Osteocyte (in vitro differentiated cells): ENCODE results near the gene C14orf132. TPM values are rescaled to one million over a fixed set of nuclear protein-coding genes. Genes with fewer than 3 reads are reported as not detected.

Experiments used
- DNase-seq: peaks from one replicate; pipeline ENCODE4 v3.0.0; 2021; ENCODE audit warnings: mixed read lengths; ENCODE audit not compliant: unreplicated experiment; ENCODE audit errors: extremely low spot score
- H3K27ac Mint-ChIP-seq: one replicate; pipeline ENCODE4 v1.8.0; 2021; ENCODE audit warnings: mild to moderate bottlenecking, mixed read lengths; ENCODE audit not compliant: unreplicated experiment
- H3K27me3 Mint-ChIP-seq: one replicate; pipeline ENCODE4 v1.8.0; 2021; ENCODE audit warnings: mixed read lengths; ENCODE audit not compliant: unreplicated experiment
- H3K36me3 Mint-ChIP-seq: one replicate; pipeline ENCODE4 v1.8.0; 2021; ENCODE audit warnings: mixed read lengths; ENCODE audit not compliant: unreplicated experiment
- H3K4me1 Mint-ChIP-seq: one replicate; pipeline ENCODE4 v1.8.0; 2021; ENCODE audit warnings: mixed read lengths; ENCODE audit not compliant: unreplicated experiment
- H3K4me3 Mint-ChIP-seq: one replicate; pipeline ENCODE4 v1.8.0; 2021; ENCODE audit warnings: mild to moderate bottlenecking, moderate library complexity, mixed read lengths; ENCODE audit not compliant: unreplicated experiment
- H3K9me3 Mint-ChIP-seq: one replicate; pipeline ENCODE4 v1.8.0; 2021; ENCODE audit warnings: mixed read lengths; ENCODE audit not compliant: unreplicated experiment
- total RNA-seq: library from RNA; stranded (reverse); gene quantifications from 2 replicates; pipeline ENCODE4 v1.2.1, GENCODE V29; 2021
- TF ChIP-seq, protein P1 (sequence below): fragments of 200-600 bp; sonication (generic); IDR thresholded peaks from 2 replicates; pipeline ENCODE4 v1.5.0; 2021; ENCODE audit warnings: antibody characterized with exemption, mild to moderate bottlenecking, moderate library complexity

The C14orf132 gene
- total RNA-seq, 1 donor from 2014 or later: 86.9 TPM

DNA sequence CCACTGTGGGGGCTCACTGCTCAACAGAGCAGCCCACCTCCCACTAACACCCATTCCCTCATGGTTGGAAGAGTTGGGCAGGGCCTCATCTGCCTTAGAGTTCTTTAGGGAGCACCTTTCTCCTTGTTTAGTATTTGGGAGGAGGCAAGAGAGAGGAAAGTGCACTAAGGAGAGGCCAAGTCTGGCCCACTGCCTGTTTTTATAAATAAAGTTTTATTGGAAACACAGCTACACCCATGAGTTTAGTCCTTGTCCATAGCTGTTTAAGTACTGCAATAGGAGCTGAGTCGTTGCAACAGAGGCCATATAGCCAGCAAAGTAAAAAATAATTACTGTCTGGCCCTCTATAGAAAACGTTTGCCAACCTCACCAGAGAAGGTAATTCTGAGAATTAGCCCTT lies 63.9 kb downstream of the C14orf132 start:
- DNase-seq: no peak
- Mint-ChIP-seq H3K27ac (no peak overlapping the region), H3K36me3 (no peaks in the 10 kb centered on the region), H3K9me3 (no peaks in the 10 kb centered on the region), H3K27me3 (peaks cover 12% of the 10 kb centered on the region), H3K4me3 (no peak overlapping the region), H3K4me1 (peaks cover 39% of the 10 kb centered on the region)
- TF ChIP-seq, protein P1, sequence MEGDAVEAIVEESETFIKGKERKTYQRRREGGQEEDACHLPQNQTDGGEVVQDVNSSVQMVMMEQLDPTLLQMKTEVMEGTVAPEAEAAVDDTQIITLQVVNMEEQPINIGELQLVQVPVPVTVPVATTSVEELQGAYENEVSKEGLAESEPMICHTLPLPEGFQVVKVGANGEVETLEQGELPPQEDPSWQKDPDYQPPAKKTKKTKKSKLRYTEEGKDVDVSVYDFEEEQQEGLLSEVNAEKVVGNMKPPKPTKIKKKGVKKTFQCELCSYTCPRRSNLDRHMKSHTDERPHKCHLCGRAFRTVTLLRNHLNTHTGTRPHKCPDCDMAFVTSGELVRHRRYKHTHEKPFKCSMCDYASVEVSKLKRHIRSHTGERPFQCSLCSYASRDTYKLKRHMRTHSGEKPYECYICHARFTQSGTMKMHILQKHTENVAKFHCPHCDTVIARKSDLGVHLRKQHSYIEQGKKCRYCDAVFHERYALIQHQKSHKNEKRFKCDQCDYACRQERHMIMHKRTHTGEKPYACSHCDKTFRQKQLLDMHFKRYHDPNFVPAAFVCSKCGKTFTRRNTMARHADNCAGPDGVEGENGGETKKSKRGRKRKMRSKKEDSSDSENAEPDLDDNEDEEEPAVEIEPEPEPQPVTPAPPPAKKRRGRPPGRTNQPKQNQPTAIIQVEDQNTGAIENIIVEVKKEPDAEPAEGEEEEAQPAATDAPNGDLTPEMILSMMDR: no peak

DNA sequence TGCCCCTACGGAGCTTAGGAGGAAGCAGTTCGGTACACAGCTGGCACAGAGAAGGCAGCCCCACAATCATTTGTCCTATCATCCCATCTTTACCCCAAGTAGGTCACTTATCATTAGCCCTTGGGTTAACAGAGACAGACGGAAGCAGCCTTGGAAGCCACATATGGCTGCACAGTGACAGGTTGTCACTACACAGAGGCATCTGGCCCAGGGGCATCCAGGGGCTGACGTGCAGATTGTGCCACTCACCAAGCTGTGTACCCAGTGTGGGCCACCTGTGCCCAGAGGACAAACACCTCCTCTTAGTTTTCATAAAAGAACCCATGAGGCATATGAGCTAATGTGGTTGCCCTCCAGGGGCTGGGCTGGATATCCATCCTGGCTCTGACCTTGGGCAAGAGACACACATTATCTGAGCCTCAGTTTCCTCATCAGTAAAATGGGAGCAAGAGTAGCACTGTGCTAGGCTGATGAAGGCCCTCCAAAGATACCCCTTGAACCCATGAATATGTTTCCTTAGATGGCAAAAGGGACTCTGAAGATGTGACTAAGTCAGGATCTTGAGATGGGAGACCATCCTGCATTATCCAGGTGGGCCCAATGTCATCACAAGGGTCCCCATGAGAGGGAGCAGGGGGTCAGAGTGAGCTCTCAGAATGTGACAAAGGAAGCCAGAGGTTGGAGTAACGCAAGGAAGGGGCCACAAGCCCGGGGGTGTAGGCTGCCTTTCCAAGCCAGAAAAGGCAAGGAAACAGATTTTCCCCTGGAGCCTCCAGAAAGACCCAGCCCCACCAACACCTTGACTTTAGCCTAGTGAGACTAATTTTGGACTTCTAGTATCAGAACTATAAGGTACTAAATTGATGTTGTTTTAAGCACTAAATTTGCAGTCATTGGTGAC lies 64.6 kb downstream of the C14orf132 start:
- Mint-ChIP-seq H3K9me3 (no peaks in the 10 kb centered on the region), H3K27me3 (peaks cover 17% of the 10 kb centered on the region), H3K4me3 (no peak overlapping the region), H3K27ac (no peak overlapping the region), H3K4me1 (peaks cover 33% of the 10 kb centered on the region), H3K36me3 (no peaks in the 10 kb centered on the region)
- no peak for DNase-seq
- TF ChIP-seq, protein P1: no peak

DNA sequence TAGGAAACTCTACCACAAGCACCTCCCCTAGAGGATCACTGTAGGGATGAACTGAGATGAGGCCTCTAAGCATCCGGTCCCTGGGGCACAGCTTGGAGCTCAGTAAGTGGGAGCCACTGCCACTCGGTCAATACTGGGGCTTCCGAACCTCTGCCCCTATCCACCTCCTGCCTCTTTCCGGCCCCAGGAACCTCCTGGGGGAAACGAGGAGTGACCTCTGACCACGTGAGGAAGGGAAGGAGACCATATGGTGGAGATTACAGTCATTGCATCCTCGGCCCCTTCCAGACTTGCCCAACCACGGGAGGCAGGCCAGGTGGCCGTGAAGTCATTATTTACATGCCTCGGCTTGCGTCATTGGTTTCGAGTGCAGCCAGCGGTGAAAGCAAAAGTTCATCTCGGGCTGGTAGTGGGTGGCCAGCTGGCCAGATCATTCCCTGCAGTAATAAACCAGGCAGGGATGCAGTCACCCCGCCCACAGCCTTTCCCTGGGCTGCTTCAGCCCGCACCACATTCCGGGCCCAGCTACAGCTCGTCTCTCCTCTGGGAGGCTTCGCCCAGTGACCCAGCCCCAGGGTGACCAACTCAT lies 65.4 kb downstream of the C14orf132 start:
- H3K4me1 Mint-ChIP-seq: peaks cover 32% of the 10 kb centered on the region
- TF ChIP-seq, protein P1: no peak
- no peak overlapping the region for H3K4me3 Mint-ChIP-seq
- H3K36me3 Mint-ChIP-seq: no peaks in the 10 kb centered on the region
- H3K9me3 Mint-ChIP-seq: no peaks in the 10 kb centered on the region
- no peak for DNase-seq
- peak overlapping the region; percentile 18 for H3K27ac Mint-ChIP-seq
- H3K27me3 Mint-ChIP-seq: peaks cover 22% of the 10 kb centered on the region

DNA sequence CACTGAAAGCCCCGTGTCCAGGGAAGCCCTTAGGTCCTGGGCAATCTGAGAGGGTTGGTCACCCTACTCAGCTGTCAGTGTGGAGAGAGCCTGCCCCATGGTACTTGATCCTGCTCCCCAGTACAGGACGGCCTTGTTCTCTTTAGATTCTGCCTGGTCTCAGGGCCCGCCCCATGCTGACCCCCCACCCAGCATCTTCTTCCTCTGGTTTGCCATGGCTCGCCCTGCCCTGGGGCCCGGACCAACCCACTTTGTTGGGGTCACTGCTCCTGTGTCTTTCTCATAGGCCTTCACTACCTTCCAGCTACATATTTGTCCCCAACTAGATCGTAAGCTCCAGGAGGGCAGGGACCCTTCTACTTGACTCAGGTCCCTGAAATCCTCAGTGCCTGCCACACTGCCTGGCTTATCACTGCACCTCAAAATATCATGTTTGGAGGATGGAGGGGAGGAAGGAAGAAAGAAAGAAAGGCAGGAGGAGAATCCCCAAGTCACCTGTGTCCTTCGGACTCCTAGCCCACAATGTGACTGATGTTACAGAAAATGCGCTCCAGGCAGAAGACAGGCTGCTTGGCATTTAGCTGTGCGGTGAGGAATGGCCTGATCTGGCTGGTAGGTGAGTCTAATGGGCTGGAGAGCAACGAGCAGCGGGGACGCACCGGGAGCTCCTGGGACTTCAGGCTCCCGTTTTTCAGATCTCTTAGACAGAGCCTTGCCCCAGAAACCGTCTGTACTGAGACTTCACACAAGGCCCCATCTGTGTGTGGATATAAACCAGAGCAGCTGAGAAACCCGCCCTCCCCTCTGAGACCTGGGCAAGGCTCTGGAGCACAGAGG lies 66.1 kb downstream of the C14orf132 start:
- TF ChIP-seq, protein P1: no peak
- Mint-ChIP-seq H3K27ac (peak overlapping the region; percentile 18), H3K36me3 (no peaks in the 10 kb centered on the region), H3K4me1 (peaks cover 31% of the 10 kb centered on the region), H3K4me3 (no peak overlapping the region), H3K9me3 (no peaks in the 10 kb centered on the region), H3K27me3 (peaks cover 22% of the 10 kb centered on the region)
- DNase-seq: no peak
